Measurements from ENCODE around the gene FNDC5. TPM values are rescaled to one million over a fixed set of nuclear protein-coding genes. Genes with fewer than 3 reads are reported as not detected.

FNDC5 gene
- total and polyA plus RNA-seq, 2 experiments from 2014 or later = 1.0 to 1.7 TPM

GRCh38 chr1:32861904-32862695 lies 8.6 kb downstream of the FNDC5 start:
- no peak overlapping the region for H3K4me2 ChIP-seq
- no peaks in the 10 kb centered on the region for H3K9me3 Mint-ChIP-seq
- DNase-seq (ENCODE audit: low spot score) = no peak
- H3K4me1 Mint-ChIP-seq = no peaks in the 10 kb centered on the region
- H3K36me3 ChIP-seq (ENCODE audit: insufficient read depth) = no peaks in the 10 kb centered on the region
- no peaks in the 10 kb centered on the region for H3K79me2 ChIP-seq (replicated peaks; ENCODE audit: insufficient read depth)
- no peak overlapping the region for H3K27ac Mint-ChIP-seq
- no peak for TF ChIP-seq ZNF114 (CRISPR knock-in tag; IDR thresholded peaks at IDR 0.05)
- TF ChIP-seq, protein P1, sequence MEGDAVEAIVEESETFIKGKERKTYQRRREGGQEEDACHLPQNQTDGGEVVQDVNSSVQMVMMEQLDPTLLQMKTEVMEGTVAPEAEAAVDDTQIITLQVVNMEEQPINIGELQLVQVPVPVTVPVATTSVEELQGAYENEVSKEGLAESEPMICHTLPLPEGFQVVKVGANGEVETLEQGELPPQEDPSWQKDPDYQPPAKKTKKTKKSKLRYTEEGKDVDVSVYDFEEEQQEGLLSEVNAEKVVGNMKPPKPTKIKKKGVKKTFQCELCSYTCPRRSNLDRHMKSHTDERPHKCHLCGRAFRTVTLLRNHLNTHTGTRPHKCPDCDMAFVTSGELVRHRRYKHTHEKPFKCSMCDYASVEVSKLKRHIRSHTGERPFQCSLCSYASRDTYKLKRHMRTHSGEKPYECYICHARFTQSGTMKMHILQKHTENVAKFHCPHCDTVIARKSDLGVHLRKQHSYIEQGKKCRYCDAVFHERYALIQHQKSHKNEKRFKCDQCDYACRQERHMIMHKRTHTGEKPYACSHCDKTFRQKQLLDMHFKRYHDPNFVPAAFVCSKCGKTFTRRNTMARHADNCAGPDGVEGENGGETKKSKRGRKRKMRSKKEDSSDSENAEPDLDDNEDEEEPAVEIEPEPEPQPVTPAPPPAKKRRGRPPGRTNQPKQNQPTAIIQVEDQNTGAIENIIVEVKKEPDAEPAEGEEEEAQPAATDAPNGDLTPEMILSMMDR (conservative IDR thresholded peaks at IDR 0.05; ENCODE audit: low read depth in 2 of 2) = no peak
- TF ChIP-seq ETS1 (IDR thresholded peaks at IDR 0.05) = no peak
- TF ChIP-seq CREB1 (CRISPR knock-in tag; IDR thresholded peaks at IDR 0.05; ENCODE audit: low read depth) = no peak
- no peak for TF ChIP-seq ZNF331 (CRISPR knock-in tag; IDR thresholded peaks at IDR 0.05; ENCODE audit: low read depth)
- no peak for TF ChIP-seq EZH2phosphoT487 (IDR thresholded peaks at IDR 0.05; ENCODE audit: unreplicated experiment)
- TF ChIP-seq STAT1 (IDR thresholded peaks at IDR 0.05; ENCODE audit: unreplicated experiment) = no peak
- no peak for TF ChIP-seq JUNB (IDR thresholded peaks at IDR 0.05; ENCODE audit: unreplicated experiment)
- H3K4me1 ChIP-seq (ENCODE audit: insufficient read depth) = no peaks in the 10 kb centered on the region
- no peak overlapping the region for H2AFZ ChIP-seq
- H3K4me3 ChIP-seq = no peak overlapping the region
- no peak; the same call in 2 of the 3 replicates for ATAC-seq
- no peak overlapping the region for H3K4me3 Mint-ChIP-seq
- H3K9me2 ChIP-seq (ENCODE audit: insufficient read depth) = no peaks in the 10 kb centered on the region
- H4K20me1 ChIP-seq (replicated peaks; ENCODE audit: insufficient read depth) = peaks cover 14% of the 10 kb centered on the region; the same call in 1 of the 2 replicates
- peaks cover 9% of the 10 kb centered on the region; the same call in 2 of the 3 replicates for H3K36me3 Mint-ChIP-seq (ENCODE audit: low read depth)
- H3K27me3 Mint-ChIP-seq (ENCODE audit: insufficient read depth, low read depth, poor library complexity) = no peaks in the 10 kb centered on the region
- no peaks in the 10 kb centered on the region for H3F3A ChIP-seq (replicated peaks; ENCODE audit: low read depth)
- H3K27me3 ChIP-seq (ENCODE audit: insufficient read depth) = no peaks in the 10 kb centered on the region
- H3K27ac ChIP-seq (ENCODE audit: low read depth) = no peak overlapping the region

DNA sequence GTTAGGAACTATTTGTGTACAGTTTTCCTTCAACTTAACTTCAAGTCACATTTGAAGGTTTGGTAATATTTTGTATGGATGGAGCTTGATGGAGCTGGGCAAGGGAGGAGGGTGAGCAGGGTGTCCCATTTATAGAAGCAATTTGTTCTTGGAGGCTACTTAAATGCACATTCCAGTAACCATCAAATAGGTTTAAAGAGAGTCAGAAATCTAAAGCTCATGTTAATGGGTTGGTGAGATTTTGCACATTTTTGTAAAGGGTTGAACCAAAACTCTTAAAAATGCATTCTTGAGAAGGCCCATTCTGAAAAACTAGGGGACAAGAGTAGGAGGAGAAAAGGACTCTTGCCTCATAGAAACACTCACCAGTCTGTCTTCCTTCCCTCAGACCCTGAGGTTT lies 10.1 kb downstream of the FNDC5 start:
- peaks cover 22% of the 10 kb centered on the region for H3K36me3 Mint-ChIP-seq (ENCODE audit: low read depth)
- Histone ChIP-seq H3F3A (replicated peaks; ENCODE audit: low read depth) (no peaks in the 10 kb centered on the region), H3K27me3 (ENCODE audit: insufficient read depth) (no peaks in the 10 kb centered on the region), H3K27ac (ENCODE audit: low read depth) (no peak overlapping the region), H3K4me1 (ENCODE audit: insufficient read depth) (no peaks in the 10 kb centered on the region), H2AFZ (no peak overlapping the region), H3K4me2 (no peak overlapping the region), H3K9me2 (ENCODE audit: insufficient read depth) (no peaks in the 10 kb centered on the region), H3K4me3 (no peak overlapping the region), H3K79me2 (replicated peaks; ENCODE audit: insufficient read depth) (no peaks in the 10 kb centered on the region), H4K20me1 (replicated peaks; ENCODE audit: insufficient read depth) (peaks cover 14% of the 10 kb centered on the region; the same call in 1 of the 2 replicates), H3K36me3 (ENCODE audit: insufficient read depth) (peaks cover 7% of the 10 kb centered on the region; the same call in 1 of the 2 replicates)
- no peaks in the 10 kb centered on the region for H3K9me3 Mint-ChIP-seq
- H3K4me1 Mint-ChIP-seq = no peaks in the 10 kb centered on the region
- no peaks in the 10 kb centered on the region for H3K27me3 Mint-ChIP-seq (ENCODE audit: insufficient read depth, low read depth, poor library complexity)
- H3K4me3 Mint-ChIP-seq = no peak overlapping the region
- DNase-seq (ENCODE audit: low spot score) (no peak), ATAC-seq (no peak)
- no peak overlapping the region for H3K27ac Mint-ChIP-seq
- TF ChIP-seq ZNF462 (CRISPR knock-in tag; IDR thresholded peaks at IDR 0.05) = no peak
- no peak for TF ChIP-seq JUNB (IDR thresholded peaks at IDR 0.05; ENCODE audit: unreplicated experiment)
- no peak for TF ChIP-seq EZH2phosphoT487 (IDR thresholded peaks at IDR 0.05; ENCODE audit: unreplicated experiment)
- no peak for TF ChIP-seq ZNF331 (CRISPR knock-in tag; IDR thresholded peaks at IDR 0.05; ENCODE audit: low read depth)
- TF ChIP-seq CREB1 (CRISPR knock-in tag; IDR thresholded peaks at IDR 0.05; ENCODE audit: low read depth) = no peak
- TF ChIP-seq STAT1 (IDR thresholded peaks at IDR 0.05; ENCODE audit: unreplicated experiment) = no peak
- no peak for TF ChIP-seq NANOG (IDR thresholded peaks at IDR 0.05; ENCODE audit: borderline replicate concordance)

All from GM23338 (cell line).